ENCODE data around the gene ABCA2.

- TF ChIP-seq POLR2AphosphoS5 (IDR thresholded peaks at IDR 0.05) (no peak), CTCF (IDR thresholded peaks at IDR 0.05) (no peak), EP300 (IDR thresholded peaks at IDR 0.05) (no peak), POLR2A (IDR thresholded peaks at IDR 0.05) (no peak)
These were observed 24.3 kb upstream of the ABCA2 start for GRCh38 chr9:137052293-137052692.
